ENCODE measurements around the gene MED7. TPM values are rescaled to one million over a fixed set of nuclear protein-coding genes. Genes with fewer than 3 reads are reported as not detected.

The MED7 gene
- total and polyA plus RNA-seq, 9 of the 15 experiments (the other 6 are each of a cell fraction or from before 2014, with no cell fraction given), result 4.5 to 38.7 (median 12.2) TPM

DNA sequence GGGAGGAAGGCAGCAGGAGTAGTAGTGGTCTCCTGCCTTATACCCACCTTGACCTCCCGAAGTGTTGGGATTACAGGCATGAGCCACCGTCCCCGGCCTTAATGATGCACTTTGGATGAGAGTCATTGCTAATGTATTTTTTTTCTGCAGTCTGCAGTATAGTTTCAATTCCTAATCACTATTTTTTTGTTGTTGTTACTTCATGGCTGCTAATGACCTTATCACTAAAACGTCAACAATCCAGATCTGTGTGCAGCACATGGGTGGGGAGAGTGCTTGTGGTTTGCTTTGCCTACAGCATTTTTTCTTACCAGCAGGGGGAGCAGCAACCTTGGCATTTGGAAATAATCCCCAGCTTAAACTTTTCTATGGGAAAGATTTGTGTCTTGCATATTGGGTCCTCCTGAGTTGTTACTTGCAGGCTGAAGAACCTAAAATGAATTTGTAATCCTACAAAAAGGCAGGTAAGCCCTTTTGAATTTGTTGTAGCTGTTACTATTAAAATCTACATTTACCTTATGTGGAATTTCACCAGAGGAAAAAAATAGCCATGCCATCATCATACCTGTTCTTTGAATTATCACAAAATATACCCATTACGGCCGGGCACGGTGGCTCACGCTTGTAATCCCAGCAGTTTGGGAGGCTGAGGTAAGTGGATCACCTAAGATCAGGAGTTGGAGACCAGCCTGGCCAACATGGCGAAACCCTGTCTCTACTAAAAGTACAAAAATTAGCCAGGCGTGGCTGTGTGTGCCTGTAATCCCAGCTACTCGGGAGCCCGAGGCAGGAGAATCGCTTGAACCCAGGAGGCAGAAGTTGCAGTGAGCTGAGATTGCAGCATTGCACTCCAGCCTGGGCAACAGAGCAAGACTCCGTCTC lies 6.3 kb upstream of the MED7 start (continued):
- TF ChIP-seq, protein P1, sequence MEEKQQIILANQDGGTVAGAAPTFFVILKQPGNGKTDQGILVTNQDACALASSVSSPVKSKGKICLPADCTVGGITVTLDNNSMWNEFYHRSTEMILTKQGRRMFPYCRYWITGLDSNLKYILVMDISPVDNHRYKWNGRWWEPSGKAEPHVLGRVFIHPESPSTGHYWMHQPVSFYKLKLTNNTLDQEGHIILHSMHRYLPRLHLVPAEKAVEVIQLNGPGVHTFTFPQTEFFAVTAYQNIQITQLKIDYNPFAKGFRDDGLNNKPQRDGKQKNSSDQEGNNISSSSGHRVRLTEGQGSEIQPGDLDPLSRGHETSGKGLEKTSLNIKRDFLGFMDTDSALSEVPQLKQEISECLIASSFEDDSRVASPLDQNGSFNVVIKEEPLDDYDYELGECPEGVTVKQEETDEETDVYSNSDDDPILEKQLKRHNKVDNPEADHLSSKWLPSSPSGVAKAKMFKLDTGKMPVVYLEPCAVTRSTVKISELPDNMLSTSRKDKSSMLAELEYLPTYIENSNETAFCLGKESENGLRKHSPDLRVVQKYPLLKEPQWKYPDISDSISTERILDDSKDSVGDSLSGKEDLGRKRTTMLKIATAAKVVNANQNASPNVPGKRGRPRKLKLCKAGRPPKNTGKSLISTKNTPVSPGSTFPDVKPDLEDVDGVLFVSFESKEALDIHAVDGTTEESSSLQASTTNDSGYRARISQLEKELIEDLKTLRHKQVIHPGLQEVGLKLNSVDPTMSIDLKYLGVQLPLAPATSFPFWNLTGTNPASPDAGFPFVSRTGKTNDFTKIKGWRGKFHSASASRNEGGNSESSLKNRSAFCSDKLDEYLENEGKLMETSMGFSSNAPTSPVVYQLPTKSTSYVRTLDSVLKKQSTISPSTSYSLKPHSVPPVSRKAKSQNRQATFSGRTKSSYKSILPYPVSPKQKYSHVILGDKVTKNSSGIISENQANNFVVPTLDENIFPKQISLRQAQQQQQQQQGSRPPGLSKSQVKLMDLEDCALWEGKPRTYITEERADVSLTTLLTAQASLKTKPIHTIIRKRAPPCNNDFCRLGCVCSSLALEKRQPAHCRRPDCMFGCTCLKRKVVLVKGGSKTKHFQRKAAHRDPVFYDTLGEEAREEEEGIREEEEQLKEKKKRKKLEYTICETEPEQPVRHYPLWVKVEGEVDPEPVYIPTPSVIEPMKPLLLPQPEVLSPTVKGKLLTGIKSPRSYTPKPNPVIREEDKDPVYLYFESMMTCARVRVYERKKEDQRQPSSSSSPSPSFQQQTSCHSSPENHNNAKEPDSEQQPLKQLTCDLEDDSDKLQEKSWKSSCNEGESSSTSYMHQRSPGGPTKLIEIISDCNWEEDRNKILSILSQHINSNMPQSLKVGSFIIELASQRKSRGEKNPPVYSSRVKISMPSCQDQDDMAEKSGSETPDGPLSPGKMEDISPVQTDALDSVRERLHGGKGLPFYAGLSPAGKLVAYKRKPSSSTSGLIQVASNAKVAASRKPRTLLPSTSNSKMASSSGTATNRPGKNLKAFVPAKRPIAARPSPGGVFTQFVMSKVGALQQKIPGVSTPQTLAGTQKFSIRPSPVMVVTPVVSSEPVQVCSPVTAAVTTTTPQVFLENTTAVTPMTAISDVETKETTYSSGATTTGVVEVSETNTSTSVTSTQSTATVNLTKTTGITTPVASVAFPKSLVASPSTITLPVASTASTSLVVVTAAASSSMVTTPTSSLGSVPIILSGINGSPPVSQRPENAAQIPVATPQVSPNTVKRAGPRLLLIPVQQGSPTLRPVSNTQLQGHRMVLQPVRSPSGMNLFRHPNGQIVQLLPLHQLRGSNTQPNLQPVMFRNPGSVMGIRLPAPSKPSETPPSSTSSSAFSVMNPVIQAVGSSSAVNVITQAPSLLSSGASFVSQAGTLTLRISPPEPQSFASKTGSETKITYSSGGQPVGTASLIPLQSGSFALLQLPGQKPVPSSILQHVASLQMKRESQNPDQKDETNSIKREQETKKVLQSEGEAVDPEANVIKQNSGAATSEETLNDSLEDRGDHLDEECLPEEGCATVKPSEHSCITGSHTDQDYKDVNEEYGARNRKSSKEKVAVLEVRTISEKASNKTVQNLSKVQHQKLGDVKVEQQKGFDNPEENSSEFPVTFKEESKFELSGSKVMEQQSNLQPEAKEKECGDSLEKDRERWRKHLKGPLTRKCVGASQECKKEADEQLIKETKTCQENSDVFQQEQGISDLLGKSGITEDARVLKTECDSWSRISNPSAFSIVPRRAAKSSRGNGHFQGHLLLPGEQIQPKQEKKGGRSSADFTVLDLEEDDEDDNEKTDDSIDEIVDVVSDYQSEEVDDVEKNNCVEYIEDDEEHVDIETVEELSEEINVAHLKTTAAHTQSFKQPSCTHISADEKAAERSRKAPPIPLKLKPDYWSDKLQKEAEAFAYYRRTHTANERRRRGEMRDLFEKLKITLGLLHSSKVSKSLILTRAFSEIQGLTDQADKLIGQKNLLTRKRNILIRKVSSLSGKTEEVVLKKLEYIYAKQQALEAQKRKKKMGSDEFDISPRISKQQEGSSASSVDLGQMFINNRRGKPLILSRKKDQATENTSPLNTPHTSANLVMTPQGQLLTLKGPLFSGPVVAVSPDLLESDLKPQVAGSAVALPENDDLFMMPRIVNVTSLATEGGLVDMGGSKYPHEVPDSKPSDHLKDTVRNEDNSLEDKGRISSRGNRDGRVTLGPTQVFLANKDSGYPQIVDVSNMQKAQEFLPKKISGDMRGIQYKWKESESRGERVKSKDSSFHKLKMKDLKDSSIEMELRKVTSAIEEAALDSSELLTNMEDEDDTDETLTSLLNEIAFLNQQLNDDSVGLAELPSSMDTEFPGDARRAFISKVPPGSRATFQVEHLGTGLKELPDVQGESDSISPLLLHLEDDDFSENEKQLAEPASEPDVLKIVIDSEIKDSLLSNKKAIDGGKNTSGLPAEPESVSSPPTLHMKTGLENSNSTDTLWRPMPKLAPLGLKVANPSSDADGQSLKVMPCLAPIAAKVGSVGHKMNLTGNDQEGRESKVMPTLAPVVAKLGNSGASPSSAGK (IDR thresholded peaks at IDR 0.05), result peak; percentile 35; the same call in 1 of the 2 replicates
- TF ChIP-seq, protein P2, sequence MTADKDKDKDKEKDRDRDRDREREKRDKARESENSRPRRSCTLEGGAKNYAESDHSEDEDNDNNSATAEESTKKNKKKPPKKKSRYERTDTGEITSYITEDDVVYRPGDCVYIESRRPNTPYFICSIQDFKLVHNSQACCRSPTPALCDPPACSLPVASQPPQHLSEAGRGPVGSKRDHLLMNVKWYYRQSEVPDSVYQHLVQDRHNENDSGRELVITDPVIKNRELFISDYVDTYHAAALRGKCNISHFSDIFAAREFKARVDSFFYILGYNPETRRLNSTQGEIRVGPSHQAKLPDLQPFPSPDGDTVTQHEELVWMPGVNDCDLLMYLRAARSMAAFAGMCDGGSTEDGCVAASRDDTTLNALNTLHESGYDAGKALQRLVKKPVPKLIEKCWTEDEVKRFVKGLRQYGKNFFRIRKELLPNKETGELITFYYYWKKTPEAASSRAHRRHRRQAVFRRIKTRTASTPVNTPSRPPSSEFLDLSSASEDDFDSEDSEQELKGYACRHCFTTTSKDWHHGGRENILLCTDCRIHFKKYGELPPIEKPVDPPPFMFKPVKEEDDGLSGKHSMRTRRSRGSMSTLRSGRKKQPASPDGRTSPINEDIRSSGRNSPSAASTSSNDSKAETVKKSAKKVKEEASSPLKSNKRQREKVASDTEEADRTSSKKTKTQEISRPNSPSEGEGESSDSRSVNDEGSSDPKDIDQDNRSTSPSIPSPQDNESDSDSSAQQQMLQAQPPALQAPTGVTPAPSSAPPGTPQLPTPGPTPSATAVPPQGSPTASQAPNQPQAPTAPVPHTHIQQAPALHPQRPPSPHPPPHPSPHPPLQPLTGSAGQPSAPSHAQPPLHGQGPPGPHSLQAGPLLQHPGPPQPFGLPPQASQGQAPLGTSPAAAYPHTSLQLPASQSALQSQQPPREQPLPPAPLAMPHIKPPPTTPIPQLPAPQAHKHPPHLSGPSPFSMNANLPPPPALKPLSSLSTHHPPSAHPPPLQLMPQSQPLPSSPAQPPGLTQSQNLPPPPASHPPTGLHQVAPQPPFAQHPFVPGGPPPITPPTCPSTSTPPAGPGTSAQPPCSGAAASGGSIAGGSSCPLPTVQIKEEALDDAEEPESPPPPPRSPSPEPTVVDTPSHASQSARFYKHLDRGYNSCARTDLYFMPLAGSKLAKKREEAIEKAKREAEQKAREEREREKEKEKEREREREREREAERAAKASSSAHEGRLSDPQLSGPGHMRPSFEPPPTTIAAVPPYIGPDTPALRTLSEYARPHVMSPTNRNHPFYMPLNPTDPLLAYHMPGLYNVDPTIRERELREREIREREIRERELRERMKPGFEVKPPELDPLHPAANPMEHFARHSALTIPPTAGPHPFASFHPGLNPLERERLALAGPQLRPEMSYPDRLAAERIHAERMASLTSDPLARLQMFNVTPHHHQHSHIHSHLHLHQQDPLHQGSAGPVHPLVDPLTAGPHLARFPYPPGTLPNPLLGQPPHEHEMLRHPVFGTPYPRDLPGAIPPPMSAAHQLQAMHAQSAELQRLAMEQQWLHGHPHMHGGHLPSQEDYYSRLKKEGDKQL (CRISPR knock-in tag; IDR thresholded peaks at IDR 0.05; ENCODE audit: borderline replicate concordance), result no peak
- TF ChIP-seq HDAC6 (IDR thresholded peaks at IDR 0.05; ENCODE audit: low read depth, low read length) (no peak), MYC (IDR thresholded peaks at IDR 0.05; ENCODE audit: low read depth, low read length) (peak; percentile 42; the same call in 1 of the 2 replicates), MYC (CRISPR knock-in tag; IDR thresholded peaks at IDR 0.05; ENCODE audit: borderline replicate concordance, low read depth) (no peak)
